ENCODE data around the gene OSM. TPM values are rescaled to one million over a fixed set of nuclear protein-coding genes. Genes with fewer than 3 reads are reported as not detected.

The OSM gene
- total RNA-seq, 1 experiment from 2014 or later: not detected

- CTCF ChIA-PET: interaction anchor here (1.1 kb wide), 1 partner anchor 30 kb away, joined by 3 read pairs; the partner anchor contains the start of gene TBC1D10A
- intact Hi-C loops (cut with micrococcal nuclease): no loop called here
- peaks cover 18 to 22% of the 10 kb centered on the region in 2 experiments for H3K4me1 ChIP-seq (ENCODE audit: control insufficient read depth in 1 of 2, insufficient read depth in 2 of 2, low read length in 2 of 2)
- H2AFZ ChIP-seq (ENCODE audit: low read depth, low read length, poor library complexity, severe bottlenecking): no peak overlapping the region
- H3K9ac ChIP-seq (ENCODE audit: low read length): no peak overlapping the region
- DNase-seq (ENCODE audit: low read depth, low spot score) (no peak), ATAC-seq (no peak)
- no peaks in the 10 kb centered on the region for H3K9me3 ChIP-seq (ENCODE audit: control insufficient read depth in 1 of 2, insufficient read depth in 1 of 2, low read depth in 1 of 2, low read length in 2 of 2)
- H3K9me2 ChIP-seq (ENCODE audit: insufficient read depth): no peaks in the 10 kb centered on the region
- POLR2A ChIA-PET: no interaction called here
- no peaks in the 10 kb centered on the region for H4K20me1 ChIP-seq (ENCODE audit: insufficient read depth)
- no peak overlapping the region for H3K4me3 ChIP-seq (replicated peaks in 1 of 2; ENCODE audit: low read depth in 1 of 2, low read length in 2 of 2)
- RAD21 ChIA-PET (ENCODE audit: low non-redundant PET in 1 of 2, low total read pairs in 2 of 2, uncharacterized antibody in 2 of 2, unreplicated experiment in 2 of 2): no interaction called here
- H3K36me3 ChIP-seq (ENCODE audit: control insufficient read depth in 1 of 2, insufficient read depth in 2 of 2, low read length in 2 of 2): peaks cover 2 to 4% of the 10 kb centered on the region in 2 experiments; a peak in 3 of 4 replicates
- H3K27ac ChIP-seq (ENCODE audit: low read depth, low read length): no peak overlapping the region
- no peaks in the 10 kb centered on the region for H3K27me3 ChIP-seq (ENCODE audit: insufficient read depth, low read length)
- no TSS peak for BruUV-seq (replicated peaks)
- no peak overlapping the region for H3K4me2 ChIP-seq (ENCODE audit: low read length)
- TF ChIP-seq ZNF274 (IDR thresholded peaks at IDR 0.05; ENCODE audit: low read depth, low read length): no peak
- no peak for TF ChIP-seq SIN3A (IDR thresholded peaks at IDR 0.05; ENCODE audit: low read depth)
- TF ChIP-seq EZH2 (IDR thresholded peaks at IDR 0.05): no peak
- no peak for TF ChIP-seq SRF (IDR thresholded peaks at IDR 0.05; ENCODE audit: low read depth)
- no peaks in the 10 kb centered on the region for H3K79me2 ChIP-seq (ENCODE audit: insufficient read depth, low read length)
Measured at GRCh38 chr22:30296324-30296723, 29.7 kb upstream of the OSM start.

GRCh38 chr22:30295576-30295975, 28.9 kb upstream of the OSM start:
- CTCF ChIA-PET: no interaction called here
- Histone ChIP-seq H4K20me1 (ENCODE audit: insufficient read depth) (no peaks in the 10 kb centered on the region), H3K9ac (ENCODE audit: low read length) (no peak overlapping the region), H2AFZ (ENCODE audit: low read depth, low read length, poor library complexity, severe bottlenecking) (no peak overlapping the region), H3K79me2 (ENCODE audit: insufficient read depth, low read length) (no peaks in the 10 kb centered on the region), H3K27me3 (ENCODE audit: insufficient read depth, low read length) (no peaks in the 10 kb centered on the region), H3K9me2 (ENCODE audit: insufficient read depth) (no peaks in the 10 kb centered on the region), H3K4me3 (replicated peaks in 1 of 2; ENCODE audit: low read depth in 1 of 2, low read length in 2 of 2) (no peak overlapping the region), H3K4me1 (ENCODE audit: control insufficient read depth in 1 of 2, insufficient read depth in 2 of 2, low read length in 2 of 2) (peaks cover 23 to 25% of the 10 kb centered on the region in 2 experiments), H3K4me2 (ENCODE audit: low read length) (no peak overlapping the region), H3K27ac (ENCODE audit: low read depth, low read length) (no peak overlapping the region), H3K36me3 (ENCODE audit: control insufficient read depth in 1 of 2, insufficient read depth in 2 of 2, low read length in 2 of 2) (peaks cover 2 to 4% of the 10 kb centered on the region in 2 experiments; a peak in 3 of 4 replicates), H3K9me3 (ENCODE audit: control insufficient read depth in 1 of 2, insufficient read depth in 1 of 2, low read depth in 1 of 2, low read length in 2 of 2) (no peaks in the 10 kb centered on the region)
- BruUV-seq (replicated peaks): no TSS peak
- intact Hi-C loops (cut with micrococcal nuclease): no loop called here
- POLR2A ChIA-PET: no interaction called here
- TF ChIP-seq, protein P1, sequence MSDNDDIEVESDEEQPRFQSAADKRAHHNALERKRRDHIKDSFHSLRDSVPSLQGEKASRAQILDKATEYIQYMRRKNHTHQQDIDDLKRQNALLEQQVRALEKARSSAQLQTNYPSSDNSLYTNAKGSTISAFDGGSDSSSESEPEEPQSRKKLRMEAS (IDR thresholded peaks at IDR 0.05): no peak
- TF ChIP-seq TCF7L2 (IDR thresholded peaks at IDR 0.05; ENCODE audit: borderline replicate concordance, extremely low read depth, insufficient read depth, insufficient read length) (no peak), RAD21 (IDR thresholded peaks at IDR 0.05; ENCODE audit: low read depth) (no peak), EGR1 (IDR thresholded peaks at IDR 0.05; ENCODE audit: low read depth) (no peak), EZH2 (IDR thresholded peaks at IDR 0.05) (no peak), CEBPB (IDR thresholded peaks at IDR 0.05; ENCODE audit: low read depth) (no peak), POLR2A (IDR thresholded peaks at IDR 0.05; ENCODE audit: borderline replicate concordance, extremely low read depth, insufficient read depth, insufficient read length) (no peak), ZFX (IDR thresholded peaks at IDR 0.05) (no peak)
- no peak for DNase-seq (ENCODE audit: low read depth, low spot score)
- RAD21 ChIA-PET (ENCODE audit: low non-redundant PET in 1 of 2, low total read pairs in 2 of 2, uncharacterized antibody in 2 of 2, unreplicated experiment in 2 of 2): no interaction called here
- no peak for ATAC-seq

Data from HCT116 (cell line).